ENCODE data around the gene ATG12.
"Not testable (repeated sequence)": the region's sequence is repeated elsewhere in the genome, so short reads cannot be mapped to it uniquely, and the experiment has no call there.

ATG12 gene

DNA sequence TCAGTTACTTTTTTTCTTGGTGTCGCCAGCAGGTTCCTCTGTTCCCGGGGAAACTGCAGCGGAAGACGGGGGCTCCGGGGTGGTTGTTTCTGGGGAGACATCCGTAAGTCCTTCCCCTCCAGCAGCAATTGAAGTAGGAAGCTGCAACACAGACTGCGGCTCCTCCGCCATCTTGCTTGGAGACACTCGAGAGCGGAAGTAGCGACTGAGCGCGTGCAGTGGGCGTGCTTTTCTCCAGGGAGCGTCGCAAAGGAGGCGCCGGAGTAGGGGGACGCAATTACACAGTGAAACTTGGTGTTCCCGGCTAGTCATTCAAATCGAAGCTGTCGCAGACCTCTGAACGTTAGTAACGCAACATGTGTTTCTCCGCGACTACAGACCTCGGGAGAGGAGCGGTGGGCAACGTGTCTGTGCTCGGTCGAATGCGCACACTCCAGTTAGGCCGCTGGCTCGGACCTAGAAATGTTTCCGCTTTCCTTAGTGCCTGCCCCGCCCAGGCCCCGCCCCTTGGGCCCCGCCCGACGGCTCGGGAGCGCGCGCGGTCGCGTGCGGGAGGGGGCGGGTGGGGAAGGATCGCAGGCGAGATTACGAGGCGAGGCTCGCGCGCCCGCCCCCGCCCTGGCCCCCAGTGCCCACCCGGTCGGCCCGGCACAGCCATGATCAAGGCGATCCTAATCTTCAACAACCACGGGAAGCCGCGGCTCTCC lies at the start of gene ATG12, which contains the start of gene AP3S1:
Gene ATG12 (minus strand): TSS at position 184 of the 707 bp plus-strand sequence. CDS start 13 bp downstream, at position 171.
Gene AP3S1 (plus strand): TSS at position 554 of the 707 bp plus-strand sequence. CDS start 103 bp downstream, at position 657.
- H3K9ac ChIP-seq (ENCODE audit: low read length), result peak within 1 kb of the TSS; percentile 91
- H2AFZ ChIP-seq (ENCODE audit: low read depth, low read length), result peak within 1 kb of the TSS; percentile 85
- H3K4me3 ChIP-seq (ENCODE audit: low read length), result peak within 1 kb of the TSS; percentile 95
- peaks cover 66% of the 10 kb centered on the region for H3K79me2 ChIP-seq (ENCODE audit: low read length)
- TF ChIP-seq, protein P1, sequence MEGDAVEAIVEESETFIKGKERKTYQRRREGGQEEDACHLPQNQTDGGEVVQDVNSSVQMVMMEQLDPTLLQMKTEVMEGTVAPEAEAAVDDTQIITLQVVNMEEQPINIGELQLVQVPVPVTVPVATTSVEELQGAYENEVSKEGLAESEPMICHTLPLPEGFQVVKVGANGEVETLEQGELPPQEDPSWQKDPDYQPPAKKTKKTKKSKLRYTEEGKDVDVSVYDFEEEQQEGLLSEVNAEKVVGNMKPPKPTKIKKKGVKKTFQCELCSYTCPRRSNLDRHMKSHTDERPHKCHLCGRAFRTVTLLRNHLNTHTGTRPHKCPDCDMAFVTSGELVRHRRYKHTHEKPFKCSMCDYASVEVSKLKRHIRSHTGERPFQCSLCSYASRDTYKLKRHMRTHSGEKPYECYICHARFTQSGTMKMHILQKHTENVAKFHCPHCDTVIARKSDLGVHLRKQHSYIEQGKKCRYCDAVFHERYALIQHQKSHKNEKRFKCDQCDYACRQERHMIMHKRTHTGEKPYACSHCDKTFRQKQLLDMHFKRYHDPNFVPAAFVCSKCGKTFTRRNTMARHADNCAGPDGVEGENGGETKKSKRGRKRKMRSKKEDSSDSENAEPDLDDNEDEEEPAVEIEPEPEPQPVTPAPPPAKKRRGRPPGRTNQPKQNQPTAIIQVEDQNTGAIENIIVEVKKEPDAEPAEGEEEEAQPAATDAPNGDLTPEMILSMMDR (IDR thresholded peaks at IDR 0.05; ENCODE audit: low read depth, low read length), result no peak
- TF ChIP-seq EZH2phosphoT487 (IDR thresholded peaks at IDR 0.05; ENCODE audit: low read depth), result no peak
- no peaks in the 10 kb centered on the region for H3K27me3 ChIP-seq (ENCODE audit: low read depth, low read length)
- H3K9me3 ChIP-seq (ENCODE audit: insufficient read depth, low read length), result no peaks in the 10 kb centered on the region
- H3K27ac ChIP-seq (ENCODE audit: low read length), result peak within 1 kb of the TSS; percentile 75
- peaks cover 50% of the 10 kb centered on the region for H3K4me1 ChIP-seq (ENCODE audit: low read length)
- H4K20me1 ChIP-seq (ENCODE audit: insufficient read depth, low read length), result peaks cover 47% of the 10 kb centered on the region
- H3K4me2 ChIP-seq (ENCODE audit: low read length), result peak within 1 kb of the TSS; percentile 87
- peaks cover 14% of the 10 kb centered on the region for H3K36me3 ChIP-seq (replicated peaks; ENCODE audit: low read depth, low read length)

- Histone ChIP-seq H3K36me3 (replicated peaks; ENCODE audit: low read depth, low read length) (no peaks in the 10 kb centered on the region), H3K4me3 (ENCODE audit: low read length) (no peak overlapping the region), H3K27ac (ENCODE audit: low read length) (no peak overlapping the region), H3K79me2 (ENCODE audit: low read length) (no peaks in the 10 kb centered on the region), H3K4me2 (ENCODE audit: low read length) (no peak overlapping the region), H3K9ac (ENCODE audit: low read length) (no peak overlapping the region), H3K27me3 (ENCODE audit: low read depth, low read length) (no peaks in the 10 kb centered on the region), H2AFZ (ENCODE audit: low read depth, low read length) (no peak overlapping the region), H3K9me3 (ENCODE audit: insufficient read depth, low read length) (no peaks in the 10 kb centered on the region), H3K4me1 (ENCODE audit: low read length) (no peaks in the 10 kb centered on the region), H4K20me1 (ENCODE audit: insufficient read depth, low read length) (no peaks in the 10 kb centered on the region)
- TF ChIP-seq EZH2phosphoT487 (IDR thresholded peaks at IDR 0.05; ENCODE audit: low read depth), result no peak
- TF ChIP-seq, protein P1 (IDR thresholded peaks at IDR 0.05; ENCODE audit: low read depth, low read length), result peak; percentile 30; the same call in 1 of the 2 replicates
Observed at GRCh38 chr5:115888027-115888426, 46.7 kb upstream of the ATG12 start.

DNA sequence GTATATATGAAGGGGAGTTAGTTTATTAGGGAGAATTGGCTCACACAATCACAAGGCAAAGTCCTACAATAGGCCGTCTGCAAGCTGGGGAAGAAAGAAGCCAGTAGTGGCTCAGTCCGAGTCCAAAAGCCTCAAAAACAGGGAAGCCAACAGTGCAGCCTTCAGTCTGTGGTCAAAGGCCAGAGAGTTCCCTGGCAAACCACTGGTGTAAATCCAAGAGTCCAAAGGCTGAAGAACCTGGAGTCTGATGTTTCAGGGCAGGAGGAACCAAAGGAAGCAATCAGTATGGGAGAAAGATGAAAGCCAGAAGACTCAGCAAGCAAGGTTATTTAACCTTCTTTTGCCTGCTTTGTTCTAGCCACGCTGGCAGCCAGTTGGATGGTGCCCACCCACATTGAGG lies 43.8 kb upstream of the ATG12 start:
- not testable (repeated sequence) for H2AFZ ChIP-seq (ENCODE audit: low read depth, low read length); H3K4me3 ChIP-seq (ENCODE audit: low read length); H3K27me3 ChIP-seq (ENCODE audit: low read depth, low read length); H3K79me2 ChIP-seq (ENCODE audit: low read length); H3K9ac ChIP-seq (ENCODE audit: low read length); H3K27ac ChIP-seq (ENCODE audit: low read length); H3K4me2 ChIP-seq (ENCODE audit: low read length); H4K20me1 ChIP-seq (ENCODE audit: insufficient read depth, low read length); H3K9me3 ChIP-seq (ENCODE audit: insufficient read depth, low read length); H3K36me3 ChIP-seq (replicated peaks; ENCODE audit: low read depth, low read length); H3K4me1 ChIP-seq (ENCODE audit: low read length)

- H3K27me3 ChIP-seq (ENCODE audit: low read depth, low read length), result no peaks in the 10 kb centered on the region
- H3K79me2 ChIP-seq (ENCODE audit: low read length), result no peaks in the 10 kb centered on the region
- no peaks in the 10 kb centered on the region for H3K9me3 ChIP-seq (ENCODE audit: insufficient read depth, low read length)
- no peak overlapping the region for H3K9ac ChIP-seq (ENCODE audit: low read length)
- no peaks in the 10 kb centered on the region for H3K36me3 ChIP-seq (replicated peaks; ENCODE audit: low read depth, low read length)
- no peak overlapping the region for H3K27ac ChIP-seq (ENCODE audit: low read length)
- TF ChIP-seq, protein P1 (IDR thresholded peaks at IDR 0.05; ENCODE audit: low read depth, low read length), result no peak
- TF ChIP-seq EZH2phosphoT487 (IDR thresholded peaks at IDR 0.05; ENCODE audit: low read depth), result no peak
- no peak overlapping the region for H3K4me3 ChIP-seq (ENCODE audit: low read length)
- no peaks in the 10 kb centered on the region for H3K4me1 ChIP-seq (ENCODE audit: low read length)
- no peaks in the 10 kb centered on the region for H4K20me1 ChIP-seq (ENCODE audit: insufficient read depth, low read length)
- H3K4me2 ChIP-seq (ENCODE audit: low read length), result no peak overlapping the region
- no peak overlapping the region for H2AFZ ChIP-seq (ENCODE audit: low read depth, low read length)
Observed at GRCh38 chr5:115884704-115885103, 43.3 kb upstream of the ATG12 start.

GRCh38 chr5:115882434-115882833 lies 41.1 kb upstream of the ATG12 start:
- not testable (repeated sequence) for H3K79me2 ChIP-seq (ENCODE audit: low read length)

DNA sequence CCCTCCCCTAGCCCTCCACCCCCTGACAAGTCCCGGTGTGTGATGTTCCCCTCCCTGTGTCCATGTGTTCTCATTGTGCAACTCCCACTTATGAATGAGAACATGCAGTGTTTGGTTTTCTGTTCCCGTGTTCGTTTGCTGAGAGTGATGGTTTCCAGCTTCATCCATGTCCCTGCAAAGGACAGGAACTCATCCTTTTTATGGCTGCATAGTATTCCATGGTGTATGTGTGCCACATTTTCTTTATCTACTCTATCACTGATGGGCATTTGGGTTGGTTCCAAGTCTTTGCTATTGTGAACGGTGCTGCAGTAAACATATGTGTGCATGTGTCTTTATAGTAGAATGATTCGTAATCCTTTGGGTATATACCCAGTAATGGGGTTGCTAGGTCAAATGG lies 36.0 kb upstream of the ATG12 start:
- not testable (repeated sequence) for H3K4me2 ChIP-seq (ENCODE audit: low read length); H4K20me1 ChIP-seq (ENCODE audit: insufficient read depth, low read length); H3K27me3 ChIP-seq (ENCODE audit: low read depth, low read length); H3K79me2 ChIP-seq (ENCODE audit: low read length); H3K4me3 ChIP-seq (ENCODE audit: low read length); H3K9me3 ChIP-seq (ENCODE audit: insufficient read depth, low read length); H3K27ac ChIP-seq (ENCODE audit: low read length); H3K9ac ChIP-seq (ENCODE audit: low read length); H2AFZ ChIP-seq (ENCODE audit: low read depth, low read length); H3K36me3 ChIP-seq (replicated peaks; ENCODE audit: low read depth, low read length); H3K4me1 ChIP-seq (ENCODE audit: low read length)

More at GRCh38 chr5:115882434-115882833, 41.1 kb upstream of the ATG12 start:
- not testable (repeated sequence) for H3K4me3 ChIP-seq (ENCODE audit: low read length); H3K9ac ChIP-seq (ENCODE audit: low read length); H4K20me1 ChIP-seq (ENCODE audit: insufficient read depth, low read length); H2AFZ ChIP-seq (ENCODE audit: low read depth, low read length); H3K36me3 ChIP-seq (replicated peaks; ENCODE audit: low read depth, low read length); H3K9me3 ChIP-seq (ENCODE audit: insufficient read depth, low read length); H3K4me1 ChIP-seq (ENCODE audit: low read length); H3K27me3 ChIP-seq (ENCODE audit: low read depth, low read length); H3K4me2 ChIP-seq (ENCODE audit: low read length); H3K27ac ChIP-seq (ENCODE audit: low read length)

Data from OCI-LY3 (cell line).